Kidney tubule cell (primary cell): ENCODE results near the gene OSBPL2.

Experiments
- DNase-seq: peaks from one replicate; pipeline ENCODE4 v3.0.0-alpha.2; 2018; ENCODE audit warnings: low spot score

OSBPL2 gene

DNA sequence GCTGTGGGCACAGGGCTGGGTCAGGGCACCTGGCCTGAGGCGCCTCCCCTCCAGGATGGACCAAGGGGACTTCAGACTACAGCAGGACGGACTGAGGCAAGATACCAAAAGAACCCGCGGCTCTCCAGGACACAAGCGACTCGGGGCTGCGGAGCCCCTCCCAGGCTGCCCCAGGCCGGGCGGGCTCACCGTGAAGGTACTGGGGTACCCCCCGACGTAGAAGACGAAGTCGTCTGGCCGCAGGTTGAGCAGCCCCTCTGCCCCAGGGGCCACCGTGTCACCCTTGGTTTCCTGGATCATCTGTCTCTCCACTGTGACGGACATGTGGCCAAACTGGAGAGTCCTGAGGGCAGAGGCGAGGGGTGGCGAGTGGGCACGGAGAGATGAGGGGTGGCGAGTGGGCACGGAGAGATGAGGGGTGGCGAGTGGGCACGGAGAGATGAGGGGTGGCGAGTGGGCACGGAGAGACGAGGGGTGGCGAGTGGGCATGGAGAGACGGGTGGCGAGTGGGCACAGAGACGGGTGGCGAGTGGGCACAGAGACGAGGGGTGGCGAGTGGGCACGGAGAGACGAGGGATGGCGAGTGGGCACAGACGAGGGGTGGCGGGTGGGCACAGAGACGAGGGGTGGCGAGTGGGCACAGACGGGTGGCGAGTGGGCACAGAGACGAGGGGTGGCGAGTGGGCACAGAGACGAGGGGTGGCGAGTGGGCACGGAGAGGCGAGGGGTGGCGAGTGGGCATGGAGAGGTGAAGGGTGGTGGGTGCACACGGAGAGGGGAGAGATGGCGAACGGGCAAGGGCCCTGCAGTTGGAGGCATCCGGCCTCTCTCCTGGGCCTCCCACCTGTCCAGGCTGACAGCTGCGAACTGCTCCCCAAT, 75.4 kb downstream of the OSBPL2 start:
- DNase-seq, result no peak

DNA sequence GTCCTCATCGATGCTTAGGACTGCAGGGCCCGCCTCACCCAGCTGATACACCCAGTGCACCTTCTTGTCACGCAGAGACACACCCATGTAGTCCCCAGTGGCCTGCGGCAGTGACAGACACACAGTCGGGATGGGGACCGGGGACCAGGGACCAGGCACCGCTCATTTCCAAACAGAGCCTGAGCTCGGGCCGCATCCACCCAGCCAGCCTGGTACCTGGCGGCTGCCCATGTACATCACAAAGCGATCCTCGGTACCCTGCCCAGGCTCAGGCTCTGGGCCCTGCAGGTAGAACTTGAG, 76.0 kb downstream of the OSBPL2 start:
- no peak for DNase-seq

DNA sequence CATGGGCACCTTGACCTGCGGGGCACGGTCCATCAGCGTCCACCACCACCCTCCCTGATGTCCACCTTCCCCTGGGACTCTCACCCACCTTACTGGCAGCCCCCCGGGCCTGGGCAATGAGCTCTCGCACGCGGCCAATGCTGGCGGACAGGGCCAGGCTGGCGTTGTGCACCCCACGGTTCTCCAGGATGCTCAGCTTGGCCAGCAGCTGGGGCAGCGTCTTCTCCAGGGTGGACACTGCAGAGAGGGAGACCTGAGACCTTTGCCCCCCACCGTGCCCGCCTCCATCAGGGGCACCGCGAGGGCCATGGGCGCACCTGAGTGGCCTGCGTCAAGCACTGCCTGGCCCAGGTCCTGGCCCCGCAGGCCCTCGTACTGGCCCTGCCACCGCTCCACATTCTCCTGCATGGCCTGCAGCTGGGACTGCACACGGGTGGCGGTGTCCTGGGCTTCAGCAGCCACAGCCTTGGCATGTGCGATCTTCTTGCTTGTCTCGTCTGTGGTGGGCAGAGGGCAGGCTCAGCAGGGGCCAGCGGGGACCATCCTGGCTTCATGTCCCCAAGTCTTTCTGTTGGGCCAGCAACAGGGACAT, 76.5 kb downstream of the OSBPL2 start:
- DNase-seq, result no peak

DNA sequence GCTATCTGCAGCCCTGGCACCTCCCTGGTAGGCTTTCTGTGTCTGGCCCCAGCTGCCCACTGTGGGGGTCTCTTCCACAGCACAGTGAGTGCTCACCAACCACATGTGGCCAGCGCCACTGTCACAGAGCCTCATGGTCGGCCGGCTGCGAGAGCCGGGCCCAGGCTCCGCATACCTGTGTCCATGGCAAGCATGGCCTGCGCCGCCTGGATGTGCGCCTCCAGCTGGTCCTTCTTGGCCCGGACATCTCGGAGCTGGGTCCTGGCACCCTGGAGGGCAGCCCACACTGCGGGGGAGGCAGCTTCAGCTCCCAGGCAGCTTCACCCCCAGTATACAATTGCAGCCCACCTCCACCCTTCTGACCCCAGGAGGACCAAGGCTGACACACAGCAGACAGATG, 77.5 kb downstream of the OSBPL2 start:
- DNase-seq, result no peak

DNA sequence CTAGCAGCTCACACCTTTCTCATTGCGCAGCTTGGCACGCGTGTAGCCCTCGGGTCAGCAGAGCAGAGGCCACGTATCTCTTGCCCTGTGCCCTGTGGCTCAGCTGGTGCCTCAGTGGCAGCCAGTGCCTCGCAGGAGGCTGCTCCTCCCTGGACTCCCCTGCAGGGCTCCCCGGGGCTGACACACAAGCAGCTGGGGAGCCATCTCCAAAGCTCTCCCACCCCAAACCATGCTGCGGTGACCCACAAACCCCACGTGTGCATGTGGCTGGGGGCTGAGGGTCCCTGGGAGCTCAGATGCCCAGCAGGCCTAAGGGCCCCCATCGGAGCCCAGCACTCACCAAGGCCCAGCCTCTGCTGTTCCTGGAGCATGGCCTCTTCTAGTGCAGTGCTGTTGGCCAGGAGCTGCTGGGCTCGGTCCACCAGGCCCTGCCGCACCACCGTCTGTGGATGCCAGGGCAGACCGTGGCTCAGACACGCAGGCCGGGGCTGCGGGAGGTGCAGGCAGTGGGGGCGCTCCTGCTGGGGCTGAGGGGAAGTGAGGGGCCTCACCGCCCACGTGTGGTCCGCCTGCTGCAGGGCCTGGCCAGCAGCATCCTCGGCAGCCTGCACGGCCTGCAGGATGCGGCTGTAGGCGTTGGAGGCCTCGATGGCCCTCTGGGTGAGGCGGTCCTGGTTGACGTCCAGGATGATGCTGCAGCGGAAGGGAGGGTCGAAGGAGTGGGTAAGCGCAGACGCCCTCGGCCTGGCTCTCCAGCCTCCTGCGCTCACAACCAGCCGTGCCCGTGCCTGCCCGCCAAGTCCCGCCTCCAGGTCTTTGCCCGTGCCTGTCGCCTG, 78.2 kb downstream of the OSBPL2 start:
- DNase-seq, result no peak

DNA sequence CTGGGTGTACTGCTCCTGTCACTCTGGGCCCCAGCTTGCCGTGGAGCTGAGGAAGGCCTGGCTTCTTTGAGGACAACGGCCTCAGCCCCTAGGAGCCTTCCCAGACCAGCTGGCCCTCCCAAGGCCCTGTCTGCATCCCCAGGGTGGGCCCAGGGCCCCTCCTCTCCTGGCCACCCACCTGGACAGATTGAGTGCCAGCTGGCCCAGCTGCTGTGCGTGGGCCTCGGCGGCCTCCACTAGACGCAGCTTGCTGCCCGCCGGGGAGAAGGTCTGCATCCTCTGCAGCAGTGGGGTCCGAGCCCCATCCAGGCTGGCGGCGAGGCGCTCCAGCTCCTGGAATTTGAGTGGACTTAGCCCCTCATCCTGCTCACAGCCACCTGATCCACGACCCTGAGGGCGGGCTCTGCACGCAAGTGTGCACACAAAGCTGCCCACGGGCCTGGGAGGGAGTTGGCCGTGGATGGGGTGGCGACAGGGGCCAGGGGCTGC, 78.9 kb downstream of the OSBPL2 start:
- DNase-seq, result no peak

DNA sequence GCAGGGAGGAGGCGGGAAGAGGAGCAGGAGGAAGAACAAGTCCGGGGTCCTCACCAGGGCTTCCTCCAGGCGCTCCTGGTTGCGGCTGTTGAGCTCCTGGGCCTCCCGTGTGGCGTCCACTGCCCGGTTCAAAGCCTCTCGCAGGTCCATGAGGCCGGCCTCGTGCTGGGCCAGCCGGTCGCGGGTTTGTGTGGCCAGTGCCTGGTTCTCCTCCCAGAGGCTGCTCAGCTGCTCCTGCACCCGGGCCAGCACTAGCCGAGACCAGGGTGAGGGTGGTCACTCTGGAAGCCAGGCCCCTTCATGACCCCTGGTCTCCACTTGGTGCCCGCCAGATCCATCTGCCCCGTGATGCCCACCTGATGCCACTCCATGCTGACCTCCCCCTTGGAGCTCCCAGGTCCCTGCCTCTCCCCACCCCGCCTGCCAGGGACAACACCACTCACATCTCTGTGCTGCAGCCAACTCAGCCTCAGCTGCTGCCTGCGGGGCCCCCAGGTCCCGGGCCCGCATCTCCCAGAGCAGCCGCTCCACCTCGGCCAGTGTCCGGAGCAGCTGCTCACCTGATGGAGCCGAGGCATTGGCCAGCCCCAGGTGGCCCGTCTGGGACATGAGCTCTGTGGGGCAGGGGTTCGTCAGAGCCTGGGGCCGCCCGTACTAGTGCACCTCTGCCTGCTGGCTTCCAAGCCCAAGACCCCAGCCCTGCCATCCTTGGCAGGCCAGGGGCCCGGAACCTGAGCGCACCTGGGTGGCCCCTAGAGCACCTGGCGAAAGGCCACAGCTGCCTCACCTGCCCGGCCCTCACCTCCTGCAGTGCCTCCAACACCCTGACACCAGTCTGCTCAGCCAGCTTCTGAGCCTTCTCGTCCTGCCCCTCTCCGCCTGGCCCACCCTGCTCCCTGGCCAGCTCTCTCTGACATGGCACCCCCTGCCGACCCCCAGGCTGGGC, 80.4 kb downstream of the OSBPL2 start:
- peak; percentile 2 for DNase-seq

DNA sequence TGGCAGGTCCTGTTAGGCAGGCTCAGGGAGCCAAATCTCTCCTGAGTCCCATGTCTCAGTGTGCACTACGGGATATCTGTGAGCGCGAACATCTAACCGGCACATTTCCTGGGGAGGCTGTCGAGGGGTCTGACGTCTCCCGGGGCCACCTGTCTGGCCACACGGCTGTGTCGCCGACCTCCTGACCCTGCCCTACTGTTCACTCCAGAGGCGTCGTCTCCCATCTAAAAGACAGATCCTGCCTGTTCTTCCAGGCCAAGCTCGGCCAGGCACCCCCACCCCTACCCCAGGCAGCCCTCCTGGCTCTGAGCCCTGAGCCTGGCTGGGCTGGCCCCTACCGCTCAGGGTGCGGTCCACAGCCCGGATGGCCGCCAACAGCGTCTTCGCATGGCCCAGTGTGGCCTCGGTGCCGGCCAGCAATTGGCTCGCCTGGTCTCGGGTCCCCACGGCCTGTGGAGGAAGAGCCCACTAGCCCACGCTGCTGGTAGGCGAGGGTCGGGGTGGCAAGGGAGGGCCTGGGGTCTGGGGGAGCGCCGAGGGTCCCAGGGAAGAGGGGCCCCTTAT, 81.1 kb downstream of the OSBPL2 start:
- DNase-seq, result no peak

DNA sequence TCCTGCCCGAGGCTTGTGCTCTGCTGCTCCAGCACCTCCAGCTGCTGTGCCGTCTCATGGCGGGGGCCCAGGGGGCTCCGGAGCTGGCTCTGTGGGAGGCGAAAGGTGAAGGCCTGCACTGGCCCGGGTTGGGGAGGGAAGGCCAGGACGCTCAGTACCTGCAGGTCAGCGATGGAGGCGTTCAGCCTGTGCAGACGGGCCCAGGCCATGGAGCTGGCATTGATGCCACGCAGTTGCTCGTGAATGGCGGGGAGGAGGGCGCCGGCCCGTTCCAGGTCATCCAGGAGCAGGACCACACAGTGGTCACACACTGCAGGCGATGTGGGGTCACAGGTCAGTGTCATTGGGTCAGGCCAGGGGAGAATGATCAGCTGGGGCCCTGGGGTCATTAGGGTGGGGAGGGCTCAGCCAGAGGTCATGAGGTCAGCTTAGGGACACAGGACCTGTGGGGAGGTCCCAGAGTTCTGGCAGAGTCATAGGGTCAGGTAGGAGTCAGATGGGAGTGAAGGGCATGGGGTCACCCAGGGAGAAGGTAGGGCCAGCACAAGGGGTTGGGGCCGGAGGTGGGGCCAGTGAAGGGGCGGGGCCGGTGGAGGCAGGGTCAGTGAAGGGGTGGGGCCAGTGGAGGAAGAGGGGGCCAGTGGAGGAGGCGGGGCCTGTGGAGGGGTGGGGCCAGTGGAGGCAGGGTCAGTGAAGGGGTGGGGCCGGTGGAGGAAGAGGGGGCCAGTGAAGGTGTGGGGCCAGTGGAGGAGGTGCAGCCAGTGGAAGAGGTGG, 82.4 kb downstream of the OSBPL2 start:
- DNase-seq, result peak; percentile 9

DNA sequence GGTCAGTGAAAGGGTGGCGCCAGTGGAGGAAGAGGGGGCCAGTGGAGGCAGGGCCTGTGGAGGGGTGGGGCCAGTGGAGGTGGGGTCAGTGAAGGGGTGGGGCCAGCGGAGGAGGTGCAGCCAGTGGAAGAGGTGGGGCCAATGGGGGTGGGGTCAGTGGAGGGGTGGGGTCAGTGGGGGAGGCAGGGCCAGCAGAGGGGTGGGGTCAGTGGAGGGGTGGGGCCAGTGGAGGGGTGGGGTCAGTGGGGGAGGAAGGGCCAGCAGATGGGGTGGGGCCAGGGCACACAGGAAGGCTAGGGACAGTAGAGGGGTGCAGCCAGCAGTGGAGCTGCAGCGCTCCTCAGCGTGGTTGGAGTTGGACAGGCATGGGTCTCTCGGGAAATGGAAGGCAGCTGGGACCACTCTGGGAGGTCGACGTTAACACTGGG, 83.2 kb downstream of the OSBPL2 start:
- DNase-seq, result peak; percentile 38

DNA sequence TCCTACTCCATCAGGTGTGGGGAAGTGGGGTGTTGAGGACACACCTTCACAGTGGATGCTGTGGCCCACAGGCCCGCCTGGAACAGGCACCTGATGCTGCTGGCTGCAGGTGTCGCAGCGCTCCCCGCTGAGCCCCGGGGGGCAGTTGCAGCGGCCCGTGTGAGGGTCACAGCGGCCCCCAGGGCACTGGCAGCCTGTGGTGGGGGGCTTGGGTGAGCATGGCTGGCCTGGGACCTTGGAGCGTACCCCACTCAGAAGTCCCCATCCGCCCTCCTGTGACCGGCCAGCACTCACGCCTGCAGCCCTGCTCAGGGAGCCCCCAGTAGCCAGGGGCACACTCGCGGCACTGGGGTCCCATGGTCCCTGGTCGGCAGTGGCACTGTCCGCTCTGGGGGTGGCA, 83.7 kb downstream of the OSBPL2 start:
- DNase-seq, result no peak

DNA sequence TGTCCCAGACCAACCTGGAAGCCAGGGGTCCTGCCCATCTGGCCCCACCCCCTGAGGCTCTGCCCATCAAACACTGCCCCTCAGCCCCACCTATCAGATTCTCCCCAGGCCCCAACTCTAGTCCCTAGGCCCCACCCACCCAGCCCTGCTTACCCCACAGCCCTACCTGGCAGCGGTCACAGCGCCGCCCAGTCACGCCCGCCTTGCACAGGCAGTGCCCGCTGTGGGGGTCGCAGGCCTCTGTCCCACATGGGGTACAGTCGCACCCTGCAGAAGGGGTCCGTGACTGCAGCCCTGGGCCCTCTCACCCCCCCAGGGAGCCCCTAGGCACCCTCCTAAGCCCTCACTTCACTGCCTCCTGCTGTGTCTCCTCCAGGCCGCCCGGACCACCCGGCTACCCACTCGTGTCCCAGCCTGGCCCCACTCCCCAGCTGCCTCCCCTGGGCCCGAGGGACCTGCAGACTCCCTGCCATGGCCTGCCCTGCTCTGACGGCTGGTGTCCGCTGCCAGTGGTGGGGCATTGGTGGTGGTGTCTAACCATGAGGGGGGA, 84.2 kb downstream of the OSBPL2 start:
- DNase-seq, result no peak

DNA sequence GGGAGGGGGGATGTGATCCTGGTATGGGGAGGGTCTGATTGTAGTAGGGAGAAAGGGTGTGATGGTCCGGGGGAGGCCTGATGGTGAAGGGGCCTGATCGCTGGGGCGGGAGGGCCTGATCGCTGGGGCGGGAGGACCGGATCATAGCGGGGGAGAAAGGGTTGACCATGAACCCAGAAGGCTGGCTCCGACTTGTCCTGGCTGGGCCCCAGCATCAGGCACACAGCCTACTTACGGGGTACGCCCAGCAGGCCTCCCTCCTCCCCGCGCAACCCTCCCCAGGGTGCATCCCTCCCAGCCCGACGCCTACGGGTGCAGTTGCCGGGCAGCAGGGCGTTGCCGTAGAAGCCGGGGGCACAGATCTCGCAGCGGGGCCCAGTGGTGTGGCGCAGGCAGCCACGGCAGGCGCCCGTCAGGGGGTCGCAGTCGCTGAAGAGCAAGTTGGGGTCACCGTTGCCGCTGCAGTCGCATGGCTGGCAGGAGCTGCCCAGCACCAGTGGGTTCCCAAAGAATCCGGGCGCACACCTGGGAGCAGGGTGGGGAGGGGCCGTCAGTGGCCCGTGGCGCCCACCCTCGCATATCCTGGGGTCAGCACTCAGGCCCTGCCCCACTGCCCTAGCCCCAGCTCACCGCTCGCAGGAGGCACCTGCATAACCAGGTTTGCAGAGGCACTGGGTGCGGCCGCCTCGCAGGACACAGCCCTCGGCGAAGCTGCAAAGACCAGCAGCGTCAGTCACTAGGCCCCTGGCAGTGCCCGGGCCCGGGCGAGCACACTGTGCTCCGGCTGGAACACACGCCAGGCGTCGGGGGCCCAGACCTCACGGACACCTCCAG, 85.0 kb downstream of the OSBPL2 start:
- no peak for DNase-seq

DNA sequence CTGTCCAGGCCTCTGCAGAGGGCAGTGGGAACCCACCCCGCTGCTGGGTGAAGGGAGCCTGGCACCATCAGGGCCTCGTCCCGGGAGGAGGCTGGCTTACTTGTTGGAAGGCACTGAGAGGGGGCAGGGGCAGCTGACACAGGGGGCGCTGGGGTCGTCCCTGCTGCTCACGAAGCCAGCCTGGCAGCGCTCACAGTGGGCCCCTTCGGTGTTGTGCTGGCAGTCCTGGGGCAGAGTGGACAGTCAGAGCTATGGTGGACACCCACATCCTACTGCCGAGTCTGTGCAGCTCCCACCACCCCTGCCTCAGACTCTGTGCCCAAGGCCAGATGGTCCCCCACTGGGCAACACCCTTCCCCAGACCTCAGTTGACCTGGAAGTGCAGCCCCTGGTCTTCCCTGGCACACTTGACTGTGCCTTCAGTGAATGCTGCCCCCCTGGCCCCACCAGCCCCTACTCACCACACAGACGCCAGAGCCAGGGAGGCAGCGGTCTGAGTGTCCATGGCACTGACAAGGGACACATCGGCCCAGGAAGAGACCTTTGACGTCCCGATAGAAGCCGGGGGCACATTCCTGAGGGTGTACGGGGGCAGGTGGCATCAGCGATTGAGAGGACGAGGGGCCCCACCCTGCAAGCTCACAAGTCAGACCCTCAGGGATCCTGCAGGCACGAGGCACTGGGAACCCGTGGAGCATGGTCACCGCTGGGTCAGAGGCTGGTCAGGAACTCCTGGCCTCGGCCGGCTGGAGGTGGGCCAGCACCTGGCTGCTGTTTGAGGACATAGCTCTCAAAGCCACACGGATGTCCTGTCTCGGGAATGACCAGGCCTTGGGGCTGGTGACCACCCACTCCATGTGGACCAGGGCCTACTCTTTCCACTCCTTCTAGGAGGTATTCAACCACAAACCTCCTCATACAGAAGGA, 85.9 kb downstream of the OSBPL2 start:
- DNase-seq, result no peak

DNA sequence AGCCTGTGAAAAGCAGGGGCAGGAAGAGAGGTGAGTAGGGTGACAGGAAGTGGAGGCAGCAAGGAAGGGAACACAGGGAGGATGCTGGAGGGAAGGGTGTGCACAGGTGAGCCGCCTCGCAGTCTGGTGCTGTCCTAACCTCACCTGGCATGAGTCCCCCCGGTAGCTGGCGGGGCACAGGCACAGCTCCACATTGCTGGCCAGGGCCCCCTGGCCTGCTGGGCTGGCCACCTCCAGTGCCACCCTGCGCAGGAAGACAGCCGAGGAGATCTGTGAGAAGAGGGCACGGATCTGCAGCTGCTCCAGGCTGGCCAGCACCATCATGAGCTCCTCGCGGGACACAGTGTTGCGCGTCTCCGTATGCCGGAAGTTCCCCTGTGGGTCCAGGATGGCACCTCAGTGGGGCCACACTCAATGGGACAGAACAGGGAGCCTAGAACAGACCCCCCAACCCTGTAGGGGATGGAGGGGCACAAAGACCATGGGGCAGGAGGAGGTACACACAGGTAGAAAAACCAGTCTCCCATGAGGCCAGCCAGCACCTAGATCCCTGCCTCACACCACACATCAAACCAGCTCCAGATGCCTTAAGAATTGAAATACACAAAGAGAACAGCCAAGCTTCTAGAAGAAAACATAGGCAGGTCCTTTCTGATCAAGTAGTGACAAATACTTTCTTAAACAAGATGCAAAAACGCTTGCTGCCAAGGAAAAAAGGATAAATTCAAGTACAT, 87.0 kb downstream of the OSBPL2 start:
- no peak for DNase-seq

DNA sequence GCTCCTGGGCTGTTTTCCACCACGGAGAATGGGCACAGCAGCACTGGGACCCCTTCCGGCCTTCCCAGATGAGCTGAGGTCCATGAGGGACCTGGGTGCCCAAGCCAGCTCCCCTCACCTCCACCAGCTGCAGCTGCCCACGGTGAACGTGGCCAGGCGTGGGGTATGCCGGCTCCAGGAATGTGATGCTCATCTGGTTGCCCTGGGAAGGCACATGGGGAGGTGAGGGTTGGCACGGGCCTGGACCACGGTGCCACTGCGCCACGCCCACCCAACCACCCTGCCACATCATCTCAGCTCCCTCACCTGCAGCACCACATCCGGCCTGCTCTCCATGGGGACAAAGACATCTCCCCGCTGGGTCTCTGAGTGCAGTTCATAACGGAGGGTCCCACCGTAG, 88.2 kb downstream of the OSBPL2 start:
- no peak for DNase-seq

DNA sequence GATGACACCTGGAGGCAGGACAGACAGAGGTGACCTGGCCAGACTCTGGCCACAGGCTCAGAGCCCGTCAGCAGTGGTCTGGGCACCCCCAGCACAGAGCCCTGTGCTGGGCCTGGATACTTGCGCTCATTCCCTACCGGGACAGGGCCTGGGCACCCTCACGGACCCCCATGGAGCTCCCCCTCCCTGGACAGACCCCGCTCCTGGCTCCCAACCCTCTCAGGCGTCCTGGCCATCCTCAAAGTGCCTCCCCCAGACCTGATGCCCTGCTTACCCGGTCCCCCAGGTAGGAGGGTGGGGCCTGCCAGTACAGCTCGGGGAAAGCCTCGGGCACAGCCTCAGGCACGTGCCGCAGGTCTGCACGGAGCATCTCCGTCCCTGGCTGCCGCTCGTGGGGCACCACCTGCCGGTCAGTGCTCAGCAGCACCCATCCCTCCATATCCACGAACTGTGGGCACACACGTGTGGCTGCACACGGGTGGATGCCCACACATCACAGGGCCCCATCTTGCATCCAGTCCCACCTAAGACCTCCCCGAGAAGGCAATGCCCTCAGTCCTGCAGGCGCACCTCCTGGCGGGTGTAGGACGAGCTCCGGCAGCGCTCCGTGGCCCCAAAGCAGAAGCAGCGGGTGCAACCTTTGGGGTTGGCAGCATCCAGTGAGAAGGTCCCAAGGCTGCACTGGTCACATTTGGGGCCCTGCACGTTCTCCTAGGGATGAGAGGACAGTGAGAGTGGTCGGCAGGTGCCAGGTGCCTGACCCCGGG, 88.8 kb downstream of the OSBPL2 start:
- no peak for DNase-seq
